ENCODE data around the gene VPS13D.

The VPS13D gene

DNA sequence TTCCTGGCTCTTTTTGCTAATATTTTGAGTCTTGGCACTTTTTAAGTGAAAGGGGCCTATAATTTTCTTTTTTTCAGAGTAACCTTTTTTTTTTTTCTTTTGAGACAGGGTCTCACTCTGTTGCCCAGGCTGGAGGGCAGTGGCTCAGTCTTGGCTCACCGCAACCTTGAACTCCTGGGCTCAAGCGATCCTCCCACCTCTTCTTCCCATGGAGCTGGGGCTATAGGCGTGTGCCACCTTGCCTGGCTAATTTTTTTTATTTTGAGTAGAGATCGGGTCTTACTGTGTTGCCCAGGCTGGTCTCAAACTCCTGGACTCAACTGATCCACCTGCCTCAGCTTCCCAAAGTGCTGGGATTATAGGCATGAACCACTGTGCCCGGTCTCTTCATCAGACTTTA is 285.4 kb downstream of the VPS13D start:
- H3K9ac ChIP-seq (ENCODE audit: low read length): no peak overlapping the region
- H3K4me2 ChIP-seq (ENCODE audit: low read depth, low read length): no peak overlapping the region
- H2AFZ ChIP-seq (ENCODE audit: low read length): no peak overlapping the region
- H3F3A ChIP-seq (ENCODE audit: insufficient read depth, low read length): no peaks in the 10 kb centered on the region
- H3K9me2 ChIP-seq (replicated peaks; ENCODE audit: insufficient read depth, low read length): no peaks in the 10 kb centered on the region
- TF ChIP-seq EZH2phosphoT487 (IDR thresholded peaks at IDR 0.05; ENCODE audit: low read length): no peak
- H3K4me1 ChIP-seq (ENCODE audit: low read length): no peaks in the 10 kb centered on the region
- no peak overlapping the region for H3K27ac ChIP-seq (ENCODE audit: low read length)
- H3K9me3 ChIP-seq (replicated peaks; ENCODE audit: insufficient read depth, low read length): no peaks in the 10 kb centered on the region
- H3K27me3 ChIP-seq (replicated peaks; ENCODE audit: insufficient read depth, low read length): no peaks in the 10 kb centered on the region
- no peaks in the 10 kb centered on the region for H3K36me3 ChIP-seq (replicated peaks; ENCODE audit: insufficient read depth, low read length)
- no peak for DNase-seq
- no peaks in the 10 kb centered on the region for H3K79me2 ChIP-seq (ENCODE audit: low read length)
- H3K4me3 ChIP-seq (ENCODE audit: low read length): no peak overlapping the region
- no peaks in the 10 kb centered on the region for H4K20me1 ChIP-seq (ENCODE audit: insufficient read depth, low read length)

DNA sequence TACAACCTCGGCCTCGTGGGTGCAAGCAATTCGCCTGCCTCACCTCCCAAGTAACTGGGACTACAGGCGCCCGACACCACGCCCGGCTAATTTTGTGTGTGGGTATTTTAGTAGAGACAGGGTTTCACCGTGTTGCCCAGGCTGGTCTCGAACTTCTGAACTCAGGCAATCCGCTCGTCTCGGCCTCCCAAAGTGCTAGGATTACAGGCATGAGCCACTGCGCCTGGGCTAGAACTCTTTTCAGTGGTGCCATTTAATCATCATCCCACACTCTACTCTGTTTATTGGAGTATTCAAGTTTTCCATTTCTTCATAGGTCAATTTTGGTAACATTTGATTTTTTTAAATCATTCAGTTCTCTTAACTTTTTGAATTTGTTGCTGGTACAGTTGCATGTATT is 286.9 kb downstream of the VPS13D start:
- DNase-seq: no peak

DNA sequence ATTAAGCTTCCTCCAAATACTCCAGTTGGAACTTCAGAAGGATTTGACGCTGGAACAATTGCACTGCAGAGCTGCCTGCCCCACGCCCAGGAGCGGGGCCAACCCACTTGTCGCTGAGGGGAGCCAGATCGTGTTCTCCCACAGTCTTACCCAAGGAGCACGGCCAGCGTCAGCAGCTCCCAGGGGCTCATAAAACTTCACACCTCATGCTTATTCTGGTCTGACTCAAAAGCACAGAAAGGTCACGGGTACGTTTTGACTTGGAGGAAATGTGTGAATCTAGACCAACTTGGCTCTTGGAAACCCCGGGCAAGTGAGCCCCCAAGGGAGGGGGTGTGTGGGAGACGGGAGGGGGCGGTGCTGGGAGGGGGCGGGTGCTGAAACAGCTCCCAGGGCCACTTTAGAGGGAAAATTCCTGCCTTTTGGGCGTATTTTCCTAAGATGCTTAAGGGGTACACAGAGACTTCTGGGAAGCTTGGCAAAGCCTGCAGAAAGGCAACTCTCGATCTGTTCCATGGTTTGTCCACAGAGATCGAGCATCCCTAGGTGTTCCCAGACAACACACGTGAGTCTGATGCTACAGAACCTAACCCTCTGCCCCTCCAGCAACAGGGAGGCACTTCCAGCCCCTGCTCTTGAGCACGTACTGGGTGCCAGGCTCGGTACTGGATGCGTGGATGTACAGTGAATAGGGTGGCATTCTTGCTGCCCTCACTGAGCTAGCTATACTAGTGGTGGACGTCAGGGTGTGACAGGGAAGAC is 289.3 kb downstream of the VPS13D start:
- Histone ChIP-seq H4K20me1 (ENCODE audit: insufficient read depth, low read length) (no peaks in the 10 kb centered on the region), H2AFZ (ENCODE audit: low read length) (no peak overlapping the region), H3K27ac (ENCODE audit: low read length) (no peak overlapping the region), H3K4me1 (ENCODE audit: low read length) (no peaks in the 10 kb centered on the region), H3K4me2 (ENCODE audit: low read depth, low read length) (no peak overlapping the region), H3K9me2 (replicated peaks; ENCODE audit: insufficient read depth, low read length) (no peaks in the 10 kb centered on the region), H3K27me3 (replicated peaks; ENCODE audit: insufficient read depth, low read length) (no peaks in the 10 kb centered on the region), H3K36me3 (replicated peaks; ENCODE audit: insufficient read depth, low read length) (no peaks in the 10 kb centered on the region), H3K4me3 (ENCODE audit: low read length) (no peak overlapping the region), H3K9ac (ENCODE audit: low read length) (no peak overlapping the region), H3K79me2 (ENCODE audit: low read length) (no peaks in the 10 kb centered on the region), H3F3A (ENCODE audit: insufficient read depth, low read length) (no peaks in the 10 kb centered on the region), H3K9me3 (replicated peaks; ENCODE audit: insufficient read depth, low read length) (no peaks in the 10 kb centered on the region)
- TF ChIP-seq EZH2 (optimal IDR thresholded peaks at IDR 0.05; ENCODE audit: low read depth, low read length) (no peak), EZH2phosphoT487 (IDR thresholded peaks at IDR 0.05; ENCODE audit: low read length) (no peak)
- TF ChIP-seq, protein P1, sequence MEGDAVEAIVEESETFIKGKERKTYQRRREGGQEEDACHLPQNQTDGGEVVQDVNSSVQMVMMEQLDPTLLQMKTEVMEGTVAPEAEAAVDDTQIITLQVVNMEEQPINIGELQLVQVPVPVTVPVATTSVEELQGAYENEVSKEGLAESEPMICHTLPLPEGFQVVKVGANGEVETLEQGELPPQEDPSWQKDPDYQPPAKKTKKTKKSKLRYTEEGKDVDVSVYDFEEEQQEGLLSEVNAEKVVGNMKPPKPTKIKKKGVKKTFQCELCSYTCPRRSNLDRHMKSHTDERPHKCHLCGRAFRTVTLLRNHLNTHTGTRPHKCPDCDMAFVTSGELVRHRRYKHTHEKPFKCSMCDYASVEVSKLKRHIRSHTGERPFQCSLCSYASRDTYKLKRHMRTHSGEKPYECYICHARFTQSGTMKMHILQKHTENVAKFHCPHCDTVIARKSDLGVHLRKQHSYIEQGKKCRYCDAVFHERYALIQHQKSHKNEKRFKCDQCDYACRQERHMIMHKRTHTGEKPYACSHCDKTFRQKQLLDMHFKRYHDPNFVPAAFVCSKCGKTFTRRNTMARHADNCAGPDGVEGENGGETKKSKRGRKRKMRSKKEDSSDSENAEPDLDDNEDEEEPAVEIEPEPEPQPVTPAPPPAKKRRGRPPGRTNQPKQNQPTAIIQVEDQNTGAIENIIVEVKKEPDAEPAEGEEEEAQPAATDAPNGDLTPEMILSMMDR (IDR thresholded peaks at IDR 0.05; ENCODE audit: low read length): no peak
- no peak for DNase-seq

More for the DNA sequence above, 286.9 kb downstream of the VPS13D start:
- no peak for TF ChIP-seq EZH2phosphoT487 (IDR thresholded peaks at IDR 0.05; ENCODE audit: low read length)
- TF ChIP-seq, protein P1 (IDR thresholded peaks at IDR 0.05; ENCODE audit: low read length): no peak
- Histone ChIP-seq H3F3A (ENCODE audit: insufficient read depth, low read length) (no peaks in the 10 kb centered on the region), H3K4me3 (ENCODE audit: low read length) (no peak overlapping the region), H2AFZ (ENCODE audit: low read length) (no peak overlapping the region), H4K20me1 (ENCODE audit: insufficient read depth, low read length) (no peaks in the 10 kb centered on the region), H3K9ac (ENCODE audit: low read length) (no peak overlapping the region), H3K4me1 (ENCODE audit: low read length) (no peaks in the 10 kb centered on the region), H3K27ac (ENCODE audit: low read length) (no peak overlapping the region), H3K4me2 (ENCODE audit: low read depth, low read length) (no peak overlapping the region), H3K36me3 (replicated peaks; ENCODE audit: insufficient read depth, low read length) (no peaks in the 10 kb centered on the region), H3K9me3 (replicated peaks; ENCODE audit: insufficient read depth, low read length) (no peaks in the 10 kb centered on the region), H3K9me2 (replicated peaks; ENCODE audit: insufficient read depth, low read length) (no peaks in the 10 kb centered on the region), H3K27me3 (replicated peaks; ENCODE audit: insufficient read depth, low read length) (no peaks in the 10 kb centered on the region), H3K79me2 (ENCODE audit: low read length) (no peaks in the 10 kb centered on the region)

DNA sequence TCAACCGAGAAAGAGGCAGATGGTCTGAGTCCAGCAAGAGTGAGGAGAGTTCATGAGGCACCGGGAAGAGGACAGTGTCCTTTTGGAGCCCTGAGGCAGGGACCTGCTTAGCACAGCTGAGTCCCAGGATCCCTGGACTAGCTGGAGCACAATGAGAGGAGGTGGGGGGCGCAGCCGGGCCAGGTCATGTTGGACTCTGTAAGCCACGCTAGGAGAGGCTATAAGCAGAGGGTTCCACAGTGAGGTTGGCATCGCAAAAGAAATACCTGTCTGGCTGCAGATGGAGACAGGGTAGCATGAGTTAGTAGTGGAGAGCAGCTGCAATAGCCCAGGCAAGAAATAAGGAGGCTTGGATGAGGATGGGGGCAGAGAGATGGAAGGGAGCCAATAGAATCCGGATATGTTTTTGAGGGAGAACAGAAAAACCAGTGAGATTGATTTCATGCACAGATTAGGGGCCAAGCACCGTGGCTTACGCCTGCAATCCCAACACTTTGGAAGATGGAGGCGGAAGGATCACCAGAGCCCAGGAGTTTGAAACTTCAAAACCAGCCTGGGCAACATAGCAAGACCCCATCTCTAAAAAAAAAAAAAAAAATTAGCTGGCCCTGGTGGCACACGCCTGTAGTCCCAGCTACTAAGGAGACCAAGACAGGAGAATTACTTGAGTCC is 290.0 kb downstream of the VPS13D start:
- Histone ChIP-seq H3K9ac (ENCODE audit: low read length) (no peak overlapping the region), H3F3A (ENCODE audit: insufficient read depth, low read length) (no peaks in the 10 kb centered on the region), H3K4me1 (ENCODE audit: low read length) (no peaks in the 10 kb centered on the region), H3K27ac (ENCODE audit: low read length) (no peak overlapping the region), H3K79me2 (ENCODE audit: low read length) (no peaks in the 10 kb centered on the region), H3K4me2 (ENCODE audit: low read depth, low read length) (no peak overlapping the region), H3K27me3 (replicated peaks; ENCODE audit: insufficient read depth, low read length) (no peaks in the 10 kb centered on the region), H2AFZ (ENCODE audit: low read length) (no peak overlapping the region), H3K36me3 (replicated peaks; ENCODE audit: insufficient read depth, low read length) (no peaks in the 10 kb centered on the region), H3K9me2 (replicated peaks; ENCODE audit: insufficient read depth, low read length) (no peaks in the 10 kb centered on the region), H3K9me3 (replicated peaks; ENCODE audit: insufficient read depth, low read length) (no peaks in the 10 kb centered on the region), H4K20me1 (ENCODE audit: insufficient read depth, low read length) (no peaks in the 10 kb centered on the region), H3K4me3 (ENCODE audit: low read length) (no peak overlapping the region)
- no peak for DNase-seq
- TF ChIP-seq EZH2 (optimal IDR thresholded peaks at IDR 0.05; ENCODE audit: low read depth, low read length) (no peak), EZH2phosphoT487 (IDR thresholded peaks at IDR 0.05; ENCODE audit: low read length) (no peak)
- TF ChIP-seq, protein P1 (IDR thresholded peaks at IDR 0.05; ENCODE audit: low read length): no peak
